HG03432 (cell line): ENCODE measurements around the gene RGS10.

Source experiments
- ATAC-seq: cut with Tn5 transposase; IDR thresholded peaks from one replicate; pipeline ENCODE4 v1.9.1; 2021; ENCODE audit warnings: mild to moderate bottlenecking, moderate library complexity; ENCODE audit not compliant: unreplicated experiment

RGS10 gene

GRCh38 chr10:119452396-119452795 lies 90.1 kb downstream of the RGS10 start:
- no peak for ATAC-seq

GRCh38 chr10:119451300-119451896 lies 91.1 kb downstream of the RGS10 start:
- ATAC-seq, result no peak

DNA sequence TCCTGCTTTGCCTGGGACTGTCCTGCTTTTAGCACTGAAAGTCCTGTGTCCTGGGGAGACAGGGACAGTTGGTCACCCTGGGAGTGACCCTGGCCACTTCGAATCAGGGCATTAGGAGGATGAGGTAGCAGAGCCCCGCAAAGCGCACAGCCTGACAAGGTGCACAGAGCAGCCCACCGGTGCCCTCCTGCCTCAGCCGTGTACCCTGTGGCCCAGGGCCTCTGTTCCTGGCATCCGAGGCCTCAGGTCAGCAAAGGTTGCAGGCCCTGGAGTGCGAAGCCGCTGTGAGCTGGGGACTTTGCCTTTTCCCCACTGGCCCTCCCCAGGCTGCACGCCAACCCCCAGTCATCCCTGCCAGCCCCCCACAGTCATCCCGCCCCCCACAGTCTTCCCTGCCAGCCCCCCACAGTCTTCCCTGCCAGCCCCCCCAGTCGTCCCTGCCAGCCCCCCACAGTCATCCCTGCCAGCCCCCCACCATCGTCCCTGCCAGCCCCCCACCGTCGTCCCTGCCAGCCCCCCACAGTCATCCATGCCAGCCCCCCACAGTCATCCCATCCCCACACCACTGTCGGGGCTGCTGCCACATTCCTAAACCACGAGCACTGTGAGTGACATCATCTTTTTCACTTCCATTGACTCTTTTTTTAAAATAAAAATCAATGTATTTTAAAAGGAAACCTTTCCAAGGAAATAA lies 91.8 kb downstream of the RGS10 start:
- no peak for ATAC-seq
